Peyer's patch (tissue), 4 donors: ENCODE measurements around the gene FOXI1.

ENCODE experiments used
- POLR2A ChIP-seq, 2 donors: fragments of 450-650 bp; IDR thresholded peaks; one replicate each; pipeline ENCODE4 v1.5.1; 2017; ENCODE audit warnings: antibody characterized with exemption in 2 of 2, mild to moderate bottlenecking in 2 of 2, moderate library complexity in 2 of 2
- TF ChIP-seq, protein P1 (sequence below), 6 experiments: fragments of 450-650 bp in 4 of 6; fragments of 200-600 bp in 2 of 6; sonication (generic) in 1 of 6; IDR thresholded peaks; one replicate each; pipeline ENCODE4 v1.5.1; 2017 to 2019; ENCODE audit warnings: antibody characterized with exemption in 6 of 6, mild to moderate bottlenecking in 3 of 6, moderate library complexity in 1 of 6

DNA sequence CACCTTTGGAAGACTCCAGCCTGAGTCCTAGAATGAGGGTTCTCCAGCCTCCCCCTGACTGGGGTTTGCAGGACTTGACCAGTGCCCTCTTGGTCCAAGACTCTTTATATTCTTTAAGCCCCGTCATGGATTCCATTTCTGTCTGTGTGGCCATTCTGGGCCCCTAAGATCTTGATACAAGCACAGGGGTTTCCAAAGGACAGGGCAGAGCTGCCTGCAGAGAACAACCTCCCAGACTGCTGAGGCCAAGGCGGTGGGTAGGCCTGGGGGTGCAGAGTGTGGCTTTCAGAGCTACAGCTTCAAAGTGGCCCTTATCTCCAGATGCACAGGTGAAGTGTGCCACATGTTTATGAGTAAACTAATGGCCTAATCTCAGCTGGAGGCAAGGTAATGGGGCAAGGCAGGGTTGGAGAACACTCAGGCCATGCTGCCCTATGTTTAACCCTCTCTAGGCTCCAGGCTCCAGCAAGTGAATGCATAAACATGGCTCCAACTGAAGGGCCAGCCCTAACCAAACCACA is 32.1 kb downstream of the FOXI1 start:
- TF ChIP-seq, protein P1, sequence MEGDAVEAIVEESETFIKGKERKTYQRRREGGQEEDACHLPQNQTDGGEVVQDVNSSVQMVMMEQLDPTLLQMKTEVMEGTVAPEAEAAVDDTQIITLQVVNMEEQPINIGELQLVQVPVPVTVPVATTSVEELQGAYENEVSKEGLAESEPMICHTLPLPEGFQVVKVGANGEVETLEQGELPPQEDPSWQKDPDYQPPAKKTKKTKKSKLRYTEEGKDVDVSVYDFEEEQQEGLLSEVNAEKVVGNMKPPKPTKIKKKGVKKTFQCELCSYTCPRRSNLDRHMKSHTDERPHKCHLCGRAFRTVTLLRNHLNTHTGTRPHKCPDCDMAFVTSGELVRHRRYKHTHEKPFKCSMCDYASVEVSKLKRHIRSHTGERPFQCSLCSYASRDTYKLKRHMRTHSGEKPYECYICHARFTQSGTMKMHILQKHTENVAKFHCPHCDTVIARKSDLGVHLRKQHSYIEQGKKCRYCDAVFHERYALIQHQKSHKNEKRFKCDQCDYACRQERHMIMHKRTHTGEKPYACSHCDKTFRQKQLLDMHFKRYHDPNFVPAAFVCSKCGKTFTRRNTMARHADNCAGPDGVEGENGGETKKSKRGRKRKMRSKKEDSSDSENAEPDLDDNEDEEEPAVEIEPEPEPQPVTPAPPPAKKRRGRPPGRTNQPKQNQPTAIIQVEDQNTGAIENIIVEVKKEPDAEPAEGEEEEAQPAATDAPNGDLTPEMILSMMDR (IDR thresholded peaks at IDR 0.05): no peak
- no peak for TF ChIP-seq POLR2A (IDR thresholded peaks at IDR 0.05)
